Posterior vena cava (tissue), 2 donors: ENCODE measurements around the gene TMEM270. TPM values are rescaled to one million over a fixed set of nuclear protein-coding genes. Genes with fewer than 3 reads are reported as not detected.
"Not testable (repeated sequence)": the region's sequence is repeated elsewhere in the genome, so short reads cannot be mapped to it uniquely, and the experiment has no call there.

Source experiments
- DNase-seq: peaks from one replicate; pipeline ENCODE4 v3.0.0-alpha.2; 2020; ENCODE audit warnings: low spot score
- intact Hi-C, 2 donors: fragments of 100-400 bp; cut with DNase I; formaldehyde crosslinking; loops; one replicate each; pipeline versions ENCODE4 v1.14.1 to v1.14.2; 2022 to 2023
- total RNA-seq, 2 donors: library from RNA; stranded (reverse); fragmentation: NEBNext Ultra II Directional; extraction: Animal tissue kit (Norgen Biotek cat#: 25700); gene quantifications; one replicate each; pipeline ENCODE4 v1.2.1, GENCODE V29; 2021
- donor health status: DM: yes; HTN: yes; CAD: no.
- donor health status: DM: yes; HTN: yes; CAD: no.

TMEM270 gene
- total RNA-seq, 2 donors from 2014 or later, result not detected

- DNase-seq, result no peak
- intact Hi-C loops, result no loop called here
Measured at GRCh38 chr7:73830681-73831583, 30.0 kb upstream of the TMEM270 start, which contains the start of gene CLDN4. Gene CLDN4 (plus strand): TSS chr7:73830996. CDS start chr7:73831202, 206 bp downstream.

- intact Hi-C loops, result no loop called here
- DNase-seq, result no peak
Measured at GRCh38 chr7:73831584-73831833, 29.4 kb upstream of the TMEM270 start.

GRCh38 chr7:73831834-73832651 lies 28.9 kb upstream of the TMEM270 start:
- no peak for DNase-seq
- intact Hi-C loops, result no loop called here

GRCh38 chr7:73832806-73833205 lies 28.2 kb upstream of the TMEM270 start:
- no peak for DNase-seq
- intact Hi-C loops, result no loop called here

- intact Hi-C loops, result no loop called here
- no peak for DNase-seq
Measured at GRCh38 chr7:73833251-73833919, 27.6 kb upstream of the TMEM270 start.

- DNase-seq, result no peak
- intact Hi-C loops, result no loop called here
Measured at GRCh38 chr7:73834626-73835191, 26.2 kb upstream of the TMEM270 start.

- intact Hi-C loops, DNase-seq: not testable (repeated sequence)
Measured at GRCh38 chr7:73837167-73837566, 23.8 kb upstream of the TMEM270 start.

- DNase-seq, result no peak
- intact Hi-C loops, result no loop called here
Measured at GRCh38 chr7:73838642-73839041, 22.3 kb upstream of the TMEM270 start.

- intact Hi-C loops, result no loop called here
- no peak for DNase-seq
Measured at GRCh38 chr7:73839290-73839689, 21.7 kb upstream of the TMEM270 start.

GRCh38 chr7:73839743-73840714 lies 20.9 kb upstream of the TMEM270 start:
- intact Hi-C loops, result no loop called here

GRCh38 chr7:73840715-73841379 lies 20.1 kb upstream of the TMEM270 start:
- intact Hi-C loops, result no loop called here
- DNase-seq, result no peak

More at GRCh38 chr7:73839743-73840714, 20.9 kb upstream of the TMEM270 start:
- no peak for DNase-seq

- intact Hi-C loops, result no loop called here
- DNase-seq, result no peak
Measured at GRCh38 chr7:73841689-73842066, 19.3 kb upstream of the TMEM270 start.

- intact Hi-C loops, result no loop called here
- peak; percentile 97 for DNase-seq
Measured at GRCh38 chr7:73842067-73842976, 18.6 kb upstream of the TMEM270 start, which contains the start of gene METTL27. Gene METTL27 (minus strand): TSS chr7:73842516. CDS start chr7:73842140, 376 bp downstream.

GRCh38 chr7:73844131-73844547 lies 16.8 kb upstream of the TMEM270 start:
- intact Hi-C loops, result no loop called here
- DNase-seq, result no peak

- intact Hi-C loops, result no loop called here
- DNase-seq, result no peak
Measured at GRCh38 chr7:73844848-73845460, 16.0 kb upstream of the TMEM270 start.

GRCh38 chr7:73845701-73846195 lies 15.2 kb upstream of the TMEM270 start:
- intact Hi-C loops, result not testable (repeated sequence)
- DNase-seq, result peak; percentile 67
